Small intestine (tissue), 7 donors: ENCODE measurements around the gene TSPO2. TPM values are rescaled to one million over a fixed set of nuclear protein-coding genes. Genes with fewer than 3 reads are reported as not detected.
A peak's percentile ranks its signal among the peaks of the same experiment; 100 is the strongest.

ENCODE experiments used
- DNase-seq, 2 donors: peaks; one replicate each; pipeline versions ENCODE4 v3.0.0 to v3.0.0-alpha.2; 2013
- FAIRE-seq: peaks from 2 replicates; lab custom pipeline; 2012; peaks lifted over from hg19 to GRCh38; lab: Jason Lieb, UNC
- H3K27ac ChIP-seq, 3 donors: one replicate each; pipeline ENCODE4 v1.5.1; 2013; ENCODE audit warnings: low read length in 2 of 3, mild to moderate bottlenecking in 2 of 3, control low read depth in 1 of 3, inconsistent platforms in 1 of 3, low read depth in 1 of 3, moderate library complexity in 1 of 3
- H3K27me3 ChIP-seq, 3 donors: one replicate each; pipeline ENCODE4 v1.6.1; 2013; ENCODE audit warnings: low read length in 3 of 3, inconsistent platforms in 1 of 3; ENCODE audit not compliant: control insufficient read depth in 3 of 3, insufficient read depth in 3 of 3
- H3K36me3 ChIP-seq, 3 donors: one replicate each; pipeline ENCODE4 v1.6.1; 2013; ENCODE audit warnings: low read length in 3 of 3, inconsistent platforms in 1 of 3, low read depth in 1 of 3, mild to moderate bottlenecking in 1 of 3, moderate library complexity in 1 of 3; ENCODE audit not compliant: control insufficient read depth in 3 of 3, insufficient read depth in 2 of 3
- H3K4me1 ChIP-seq, 3 donors: one replicate each; pipeline ENCODE4 v1.6.1; 2013; ENCODE audit warnings: low read length in 2 of 3, inconsistent platforms in 1 of 3, low read depth in 1 of 3, mild to moderate bottlenecking in 1 of 3, moderate library complexity in 1 of 3; ENCODE audit not compliant: control insufficient read depth in 3 of 3, insufficient read depth in 2 of 3
- H3K4me3 ChIP-seq, 3 donors: one replicate each; pipeline ENCODE4 v1.5.1; 2013; ENCODE audit warnings: low read length in 3 of 3, control low read depth in 1 of 3, inconsistent platforms in 1 of 3, low read depth in 1 of 3, mild to moderate bottlenecking in 1 of 3, moderate library complexity in 1 of 3
- H3K9me3 ChIP-seq, 2 donors: one replicate each; pipeline ENCODE4 v1.6.1; 2013; ENCODE audit warnings: low read depth in 1 of 2, low read length in 1 of 2; ENCODE audit not compliant: control insufficient read depth in 2 of 2, insufficient read depth in 1 of 2
- WGBS, 3 donors: extraction: QIAGEN DNeasy Blood & Tissue Kit; methylation state at CpG; one replicate each; pipeline ENCODE4 v1.1.7; 2013; 5-methylcytosine and 5-hydroxymethylcytosine counted together
- polyA plus RNA-seq, 4 donors: library from polyadenylated mRNA; stranded (reverse) in 3 of 4; unstranded in 1 of 4; fragments of 200-250 nt in 3 of 4; fragments of 120-200 nt in 1 of 4; gene quantifications; one replicate each; pipeline versions ENCODE4 v1.2.1 to v1.2.3, GENCODE V29; 2013
- donor health status: healthy with polysubstance abuse.
- donor health status: control.
- donor health status: control.
- donor health status: Bipolar disorder and iron deficiency.
- donor health status: healthy.

The TSPO2 gene
- polyA plus RNA-seq, 4 donors = 1.1 to 2.1 (median 1.9) TPM; not detected in 1

GRCh38 chr6:41075651-41076626 is 33.7 kb downstream of the TSPO2 start:
- 69 to 77% (median 75%) methylated on average over 4 of the region's 4 CpGs for WGBS, 3 donors
- H3K9me3 ChIP-seq = no peaks in the 10 kb centered on the region
- H3K4me1 ChIP-seq = peaks cover 5 to 30% (median 6%) of the 10 kb centered on the region in 3 donors
- FAIRE-seq (no peak), DNase-seq (no peak)
- H3K36me3 ChIP-seq = peaks cover 3 to 9% (median 5%) of the 10 kb centered on the region in 3 donors
- no peak overlapping the region for H3K27ac ChIP-seq
- H3K27me3 ChIP-seq = no peaks in the 10 kb centered on the region
- H3K4me3 ChIP-seq = no peak overlapping the region

GRCh38 chr6:41077536-41077935 is 35.3 kb downstream of the TSPO2 start:
- H3K4me1 ChIP-seq = peaks cover 4 to 30% (median 6%) of the 10 kb centered on the region in 3 donors
- 25 to 66% (median 48%) methylated on average over 2 of the region's 2 CpGs for WGBS, 3 donors
- FAIRE-seq = no peak
- no peak overlapping the region for H3K4me3 ChIP-seq
- no peak overlapping the region for H3K27ac ChIP-seq
- H3K9me3 ChIP-seq = no peaks in the 10 kb centered on the region
- no peaks in the 10 kb centered on the region for H3K27me3 ChIP-seq
- DNase-seq = no peak
- peaks cover 3 to 9% (median 5%) of the 10 kb centered on the region in 3 donors for H3K36me3 ChIP-seq

- Histone ChIP-seq H3K27ac (no peak overlapping the region), H3K27me3 (no peaks in the 10 kb centered on the region), H3K4me1 (peaks cover 4 to 30% (median 6%) of the 10 kb centered on the region in 3 donors), H3K36me3 (peaks cover 3 to 9% (median 5%) of the 10 kb centered on the region in 3 donors), H3K4me3 (no peak overlapping the region), H3K9me3 (no peaks in the 10 kb centered on the region)
- 22 to 66% (median 41%) methylated on average over 3 of the region's 3 CpGs for WGBS, 3 donors
- FAIRE-seq (no peak), DNase-seq (peak; percentile 59 to 66)
These were observed 35.8 kb downstream of the TSPO2 start for GRCh38 chr6:41078101-41078500.

- H3K9me3 ChIP-seq = no peaks in the 10 kb centered on the region
- WGBS, 3 donors = 73 to 84% (median 77%) methylated on average over 1 of the region's 1 CpG
- H3K4me1 ChIP-seq = peaks cover 4 to 30% (median 6%) of the 10 kb centered on the region in 3 donors
- H3K27ac ChIP-seq = no peak overlapping the region
- H3K36me3 ChIP-seq = peaks cover 3 to 12% (median 10%) of the 10 kb centered on the region in 3 donors
- no peaks in the 10 kb centered on the region for H3K27me3 ChIP-seq
- FAIRE-seq (no peak), DNase-seq (no peak)
- no peak overlapping the region for H3K4me3 ChIP-seq
These were observed 36.8 kb downstream of the TSPO2 start for GRCh38 chr6:41079080-41079479.

- H3K9me3 ChIP-seq = no peaks in the 10 kb centered on the region
- peaks cover 4 to 20% (median 4%) of the 10 kb centered on the region in 3 donors for H3K4me1 ChIP-seq
- no peak overlapping the region for H3K4me3 ChIP-seq
- WGBS, 3 donors = 78 to 83% (median 80%) methylated on average over 2 of the region's 2 CpGs
- no peak for FAIRE-seq
- peaks cover 3 to 16% (median 10%) of the 10 kb centered on the region in 3 donors for H3K36me3 ChIP-seq
- H3K27ac ChIP-seq = peak overlapping the region in 1 of 3 donors; percentile 39
- no peaks in the 10 kb centered on the region for H3K27me3 ChIP-seq
- no peak for DNase-seq
These were observed 38.4 kb downstream of the TSPO2 start for GRCh38 chr6:41080621-41081020.

GRCh38 chr6:41083072-41083471 is 40.8 kb downstream of the TSPO2 start:
- no peaks in the 10 kb centered on the region for H3K9me3 ChIP-seq
- H3K4me3 ChIP-seq = no peak overlapping the region
- no peak for DNase-seq
- H3K27ac ChIP-seq = no peak overlapping the region
- peaks cover 3 to 16% (median 11%) of the 10 kb centered on the region in 3 donors for H3K36me3 ChIP-seq
- H3K4me1 ChIP-seq = peaks cover 0 to 7% (median 2%) of the 10 kb centered on the region in 3 donors
- no peak for FAIRE-seq
- no peaks in the 10 kb centered on the region for H3K27me3 ChIP-seq

GRCh38 chr6:41085182-41085581 is 42.9 kb downstream of the TSPO2 start:
- peak; percentile 5 for FAIRE-seq
- peaks cover 3 to 27% (median 17%) of the 10 kb centered on the region in 3 donors for H3K36me3 ChIP-seq
- H3K27me3 ChIP-seq = no peaks in the 10 kb centered on the region
- no peak for DNase-seq
- no peak overlapping the region for H3K27ac ChIP-seq
- no peak overlapping the region for H3K4me3 ChIP-seq
- no peaks in the 10 kb centered on the region for H3K4me1 ChIP-seq
- H3K9me3 ChIP-seq = no peaks in the 10 kb centered on the region

- no peak for FAIRE-seq
- peaks cover 9 to 34% (median 13%) of the 10 kb centered on the region in 3 donors for H3K36me3 ChIP-seq
- no peaks in the 10 kb centered on the region for H3K27me3 ChIP-seq
- no peaks in the 10 kb centered on the region for H3K9me3 ChIP-seq
- H3K4me3 ChIP-seq = no peak overlapping the region
- no peak overlapping the region for H3K27ac ChIP-seq
- no peaks in the 10 kb centered on the region for H3K4me1 ChIP-seq
- WGBS, 3 donors = 93 to 97% (median 96%) methylated on average over 4 of the region's 4 CpGs
- no peak for DNase-seq
These were observed 46.2 kb downstream of the TSPO2 start for GRCh38 chr6:41088451-41088850.
